ENCODE results near the gene LHX1.

The LHX1 gene

GRCh38 chr17:36937001-36937958, at the start of gene LHX1:
TSS of gene LHX1 (plus strand) at chr17:36937475. CDS start at chr17:36938198, 723 bp downstream.
- DNase-seq, result peak; percentile 39

GRCh38 chr17:36888236-36888951, 48.9 kb upstream of the LHX1 start:
- no peak for DNase-seq

GRCh38 chr17:36889770-36890349, 47.4 kb upstream of the LHX1 start:
- DNase-seq, result no peak

- DNase-seq, result no peak
Observed at GRCh38 chr17:36890398-36891168, 46.7 kb upstream of the LHX1 start.

- DNase-seq, result no peak
Observed at GRCh38 chr17:36892112-36892838, 45.0 kb upstream of the LHX1 start.

GRCh38 chr17:36894177-36894576, 43.1 kb upstream of the LHX1 start:
- DNase-seq, result no peak

GRCh38 chr17:36894925-36895324, 42.4 kb upstream of the LHX1 start:
- no peak for DNase-seq

- DNase-seq, result no peak
Observed at GRCh38 chr17:36899250-36900159, 37.8 kb upstream of the LHX1 start.

- no peak for DNase-seq
Observed at GRCh38 chr17:36900160-36900512, 37.1 kb upstream of the LHX1 start.

GRCh38 chr17:36901506-36901905, 35.8 kb upstream of the LHX1 start:
- DNase-seq, result no peak

- DNase-seq, result no peak
Observed at GRCh38 chr17:36907407-36907806, 29.9 kb upstream of the LHX1 start.

- DNase-seq, result no peak
Observed at GRCh38 chr17:36910513-36910912, 26.8 kb upstream of the LHX1 start.

- DNase-seq, result no peak
Observed at GRCh38 chr17:36911001-36911400, 26.3 kb upstream of the LHX1 start.

GRCh38 chr17:36913132-36913531, 24.1 kb upstream of the LHX1 start:
- no peak for DNase-seq

- DNase-seq, result no peak
Observed at GRCh38 chr17:36918211-36918691, 19.0 kb upstream of the LHX1 start.

GRCh38 chr17:36919407-36919968, 17.8 kb upstream of the LHX1 start:
- no peak for DNase-seq

- DNase-seq, result peak; percentile 57
Observed at GRCh38 chr17:36920032-36921005, 17.0 kb upstream of the LHX1 start.

- peak; percentile 81 for DNase-seq
Observed at GRCh38 chr17:36921095-36921851, 16.0 kb upstream of the LHX1 start.

GRCh38 chr17:36922175-36922574, 15.1 kb upstream of the LHX1 start:
- DNase-seq, result no peak
